Measurements from ENCODE around the gene FAM13C. TPM values are rescaled to one million over a fixed set of nuclear protein-coding genes. Genes with fewer than 3 reads are reported as not detected.

Gene FAM13C
- total RNA-seq, 1 experiment from 2014 or later: 0.18 TPM

DNA sequence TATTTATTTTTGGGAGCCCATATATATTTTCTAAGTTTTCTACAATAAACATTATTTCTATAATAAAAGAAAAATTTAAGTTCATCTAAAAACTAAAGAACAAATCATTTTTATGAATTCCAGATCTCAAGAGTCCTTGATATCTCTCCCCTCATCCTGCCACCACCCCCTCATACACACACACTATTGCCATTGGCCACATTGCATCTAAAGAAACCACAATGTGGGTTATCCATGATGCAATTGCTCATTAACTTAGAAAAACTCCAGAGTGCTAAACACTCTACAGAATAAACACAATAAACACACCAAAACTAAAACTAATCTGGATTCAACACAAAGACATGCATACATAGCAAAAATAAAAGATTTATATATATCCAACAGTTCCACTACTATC is 37.8 kb downstream of the FAM13C start:
- Histone ChIP-seq H3K4me3 (ENCODE audit: low read depth, low read length) (no peak overlapping the region), H3K36me3 (ENCODE audit: control insufficient read depth, insufficient read depth, low read length) (no peaks in the 10 kb centered on the region), H3K4me1 (peaks cover 12% of the 10 kb centered on the region), H3K27me3 (replicated peaks; ENCODE audit: control insufficient read depth, insufficient read depth, low read length) (no peaks in the 10 kb centered on the region; the same call in 1 of the 2 replicates), H3K9me3 (0 out of 2 replicates have a peak, but pooled peaks cover 3% of the 10 kb centered on the region)
- no peaks in the 10 kb centered on the region for H3K36me3 Mint-ChIP-seq (ENCODE audit: insufficient read depth, unreplicated experiment)
- no peaks in the 10 kb centered on the region for H3K9me3 Mint-ChIP-seq (ENCODE audit: unreplicated experiment)
- no peak overlapping the region for H3K4me3 Mint-ChIP-seq (ENCODE audit: unreplicated experiment)
- peaks cover 7% of the 10 kb centered on the region for H3K4me1 Mint-ChIP-seq (ENCODE audit: low read depth, unreplicated experiment)
- intact Hi-C loops (cut with micrococcal nuclease; ENCODE audit: unreplicated experiment): no loop called here
- ChIA-PET POLR2A (no interaction called here), CTCF (no interaction called here)
- DNase-seq: no peak
- H3K27ac Mint-ChIP-seq (ENCODE audit: unreplicated experiment): no peak overlapping the region
- peaks cover 8% of the 10 kb centered on the region for H3K27me3 Mint-ChIP-seq (ENCODE audit: insufficient read depth, unreplicated experiment)
- TF ChIP-seq CTCF (IDR thresholded peaks at IDR 0.05; ENCODE audit: insufficient read depth in 1 of 2, low read depth in 1 of 2, low read length in 1 of 2, severe bottlenecking in 1 of 2, unreplicated experiment in 1 of 2): no peak
- BruUV-seq (replicated peaks): no TSS peak

DNA sequence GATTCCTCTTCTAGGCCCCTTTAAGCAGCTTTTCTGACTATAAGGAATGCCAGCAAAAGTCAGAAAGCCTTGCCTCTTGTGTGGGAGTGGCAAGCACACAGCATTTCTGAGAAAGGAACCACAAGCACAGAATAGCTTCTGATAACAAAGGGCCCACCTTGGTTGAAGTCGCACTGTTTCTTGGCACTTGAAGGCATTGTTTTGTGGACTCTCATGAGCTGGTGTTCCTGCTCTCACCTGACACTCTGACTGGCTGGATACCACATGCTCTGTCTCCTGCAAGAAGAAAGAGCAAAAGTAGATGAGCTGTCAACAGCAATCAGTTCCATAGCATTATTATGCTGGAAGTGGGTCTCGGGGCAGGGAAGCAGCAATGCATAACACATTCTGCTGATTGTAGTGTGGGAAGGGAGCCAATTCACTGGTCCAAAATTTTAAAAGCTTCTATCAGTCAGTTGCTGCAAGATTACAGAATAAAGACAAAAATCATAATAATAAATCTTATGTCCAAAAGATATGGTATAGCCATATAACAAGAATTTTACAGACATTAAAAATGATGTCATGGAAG is 38.4 kb downstream of the FAM13C start:
- no peak overlapping the region for H3K27ac Mint-ChIP-seq (ENCODE audit: unreplicated experiment)
- intact Hi-C loops (cut with micrococcal nuclease; ENCODE audit: unreplicated experiment): loop anchor here (2.0 kb wide), 2 partner anchors 39 kb away; partner anchors contain the start of gene FAM13C

DNA sequence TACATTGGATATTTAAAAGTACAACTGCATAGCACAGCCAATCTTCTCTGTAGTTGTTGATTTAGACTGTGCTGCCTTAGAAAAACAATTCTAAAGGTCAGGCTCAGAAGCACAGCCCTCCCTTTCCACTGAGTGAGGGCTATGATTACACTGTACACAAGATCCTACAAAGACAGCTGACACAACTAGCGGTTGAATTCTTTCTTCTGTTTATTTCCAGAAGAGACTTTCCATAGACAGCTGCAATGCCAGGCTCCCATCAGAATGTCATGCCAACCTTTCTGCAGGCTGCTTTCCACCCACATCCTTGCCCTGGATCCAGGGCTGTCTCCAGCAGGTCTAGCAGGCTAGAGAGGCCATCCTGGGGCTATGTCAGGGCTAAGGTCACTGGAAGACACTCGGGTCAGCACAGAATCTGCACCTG is 39.3 kb downstream of the FAM13C start:
- peaks cover 2% of the 10 kb centered on the region for H3K27me3 Mint-ChIP-seq (ENCODE audit: insufficient read depth, unreplicated experiment)
- no peaks in the 10 kb centered on the region for H3K36me3 Mint-ChIP-seq (ENCODE audit: insufficient read depth, unreplicated experiment)
- Histone ChIP-seq H3K27me3 (replicated peaks; ENCODE audit: control insufficient read depth, insufficient read depth, low read length) (no peaks in the 10 kb centered on the region; the same call in 1 of the 2 replicates), H3K9me3 (no peaks in the 10 kb centered on the region), H3K4me1 (peaks cover 12% of the 10 kb centered on the region), H3K36me3 (ENCODE audit: control insufficient read depth, insufficient read depth, low read length) (no peaks in the 10 kb centered on the region), H3K4me3 (ENCODE audit: low read depth, low read length) (no peak overlapping the region)
- H3K4me1 Mint-ChIP-seq (ENCODE audit: low read depth, unreplicated experiment): peaks cover 7% of the 10 kb centered on the region
- H3K27ac Mint-ChIP-seq (ENCODE audit: unreplicated experiment): no peak overlapping the region
- TF ChIP-seq CTCF (IDR thresholded peaks at IDR 0.05; ENCODE audit: insufficient read depth in 1 of 2, low read depth in 1 of 2, low read length in 1 of 2, severe bottlenecking in 1 of 2, unreplicated experiment in 1 of 2): no peak
- ChIA-PET CTCF (no interaction called here), POLR2A (no interaction called here)
- intact Hi-C loops (cut with micrococcal nuclease; ENCODE audit: unreplicated experiment): loop anchor here (2.0 kb wide), 2 partner anchors 38 to 40 kb away; partner anchors contain the start of gene FAM13C
- peak in 1 of 2 experiments; percentile 42 for DNase-seq
- H3K4me3 Mint-ChIP-seq (ENCODE audit: unreplicated experiment): no peak overlapping the region
- H3K9me3 Mint-ChIP-seq (ENCODE audit: unreplicated experiment): no peaks in the 10 kb centered on the region
- no TSS peak for BruUV-seq (replicated peaks)

More for the DNA sequence above, 38.4 kb downstream of the FAM13C start:
- no TSS peak for BruUV-seq (replicated peaks)
- H3K9me3 Mint-ChIP-seq (ENCODE audit: unreplicated experiment): no peaks in the 10 kb centered on the region
- DNase-seq: no peak
- Histone ChIP-seq H3K4me3 (ENCODE audit: low read depth, low read length) (no peak overlapping the region), H3K9me3 (0 out of 2 replicates have a peak, but pooled peaks cover 3% of the 10 kb centered on the region), H3K27me3 (replicated peaks; ENCODE audit: control insufficient read depth, insufficient read depth, low read length) (no peaks in the 10 kb centered on the region; the same call in 1 of the 2 replicates), H3K36me3 (ENCODE audit: control insufficient read depth, insufficient read depth, low read length) (no peaks in the 10 kb centered on the region), H3K4me1 (peaks cover 12% of the 10 kb centered on the region)
- ChIA-PET CTCF (no interaction called here), POLR2A (no interaction called here)
- TF ChIP-seq CTCF (IDR thresholded peaks at IDR 0.05; ENCODE audit: insufficient read depth in 1 of 2, low read depth in 1 of 2, low read length in 1 of 2, severe bottlenecking in 1 of 2, unreplicated experiment in 1 of 2): no peak
- H3K36me3 Mint-ChIP-seq (ENCODE audit: insufficient read depth, unreplicated experiment): no peaks in the 10 kb centered on the region
- peaks cover 7% of the 10 kb centered on the region for H3K4me1 Mint-ChIP-seq (ENCODE audit: low read depth, unreplicated experiment)
- H3K4me3 Mint-ChIP-seq (ENCODE audit: unreplicated experiment): no peak overlapping the region
- H3K27me3 Mint-ChIP-seq (ENCODE audit: insufficient read depth, unreplicated experiment): peaks cover 8% of the 10 kb centered on the region
